Kidney tubule cell (primary cell): ENCODE measurements around the gene RPE.

Source experiments
- DNase-seq: peaks from one replicate; pipeline ENCODE4 v3.0.0-alpha.2; 2018; ENCODE audit warnings: low spot score

The RPE gene

GRCh38 chr2:210000464-210001324, 1.7 kb upstream of the RPE start:
- DNase-seq = no peak

- no peak for DNase-seq
Measured at GRCh38 chr2:210003359-210003758, 921 bp downstream of the RPE start.

GRCh38 chr2:210004881-210005280, 2.4 kb downstream of the RPE start:
- peak; percentile 27 for DNase-seq

DNA sequence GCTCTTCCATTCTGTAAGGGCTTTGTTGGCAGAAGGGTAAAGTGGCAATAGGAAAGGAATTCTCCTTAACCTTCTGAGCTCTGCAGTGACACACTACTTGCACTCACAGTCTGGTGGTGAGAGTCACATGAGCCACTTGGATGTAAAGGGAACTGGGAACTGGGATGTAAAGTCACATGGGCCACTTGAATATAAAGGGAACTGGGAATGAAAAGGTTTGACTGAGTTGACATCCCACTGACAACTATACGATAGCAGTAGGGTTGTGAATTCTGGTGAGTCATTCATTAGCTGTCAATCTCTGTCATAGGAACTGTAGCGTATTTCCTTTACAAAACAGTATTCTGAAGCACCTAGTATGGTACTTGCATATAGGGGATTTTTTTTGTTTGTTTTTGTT, 5.5 kb downstream of the RPE start:
- DNase-seq = peak; percentile 8

- DNase-seq = no peak
Measured at GRCh38 chr2:210009126-210009525, 6.7 kb downstream of the RPE start.

- DNase-seq = no peak
Measured at GRCh38 chr2:210009896-210010295, 7.5 kb downstream of the RPE start.

GRCh38 chr2:210020138-210020537, 17.7 kb downstream of the RPE start:
- DNase-seq = no peak

DNA sequence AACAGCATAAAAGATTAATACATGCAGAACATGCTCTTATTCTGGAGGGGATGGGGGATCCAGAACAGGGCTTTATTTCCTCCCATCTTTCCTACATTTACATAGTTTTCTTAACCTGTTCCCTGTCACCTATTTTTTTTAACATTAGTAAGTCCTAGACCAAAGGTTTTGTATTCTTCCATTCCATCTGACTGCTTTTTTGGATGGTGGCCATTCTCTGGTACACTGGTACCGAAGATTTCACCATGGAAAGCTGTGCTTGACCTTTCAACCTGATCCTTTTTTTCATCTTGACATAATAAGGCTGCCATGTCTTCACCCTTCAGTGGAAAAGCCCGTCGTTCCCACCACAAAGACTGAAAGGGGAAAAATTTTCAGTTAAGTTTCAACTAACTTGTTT, 20.4 kb downstream of the RPE start:
- DNase-seq = no peak

- DNase-seq = no peak
Measured at GRCh38 chr2:210027608-210028007, 25.2 kb downstream of the RPE start.

- peak; percentile 13 for DNase-seq
Measured at GRCh38 chr2:210028178-210028577, 25.7 kb downstream of the RPE start.

DNA sequence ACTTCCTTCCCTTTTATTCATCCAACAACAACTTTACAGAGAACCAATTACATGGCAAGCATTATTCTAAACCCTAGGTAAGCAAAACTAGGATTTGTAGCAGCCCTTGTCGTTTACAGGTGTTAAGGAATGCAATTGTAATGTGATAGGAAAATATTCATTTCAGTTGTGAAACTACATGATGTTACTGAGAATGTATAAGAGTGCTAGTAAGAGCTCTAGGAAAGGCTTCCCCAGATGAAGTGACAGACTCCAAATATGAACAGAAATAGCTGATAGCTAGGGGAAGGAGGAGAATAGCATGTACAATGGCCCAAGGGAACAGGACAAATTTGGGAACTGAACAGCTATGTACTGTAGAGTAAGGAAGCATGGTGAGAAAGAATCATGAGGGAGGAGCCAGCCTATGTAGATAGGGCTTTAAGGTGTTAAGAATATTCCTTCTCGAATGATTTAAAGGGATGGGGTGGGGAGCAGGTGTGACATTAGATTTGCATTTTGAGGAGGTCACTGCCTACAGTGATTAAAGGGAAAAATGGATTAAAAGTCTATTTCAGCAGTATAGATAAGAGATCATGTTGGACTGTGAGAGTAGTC, 31.7 kb downstream of the RPE start:
- DNase-seq = no peak

- DNase-seq = no peak
Measured at GRCh38 chr2:210035679-210036078, 33.2 kb downstream of the RPE start.

DNA sequence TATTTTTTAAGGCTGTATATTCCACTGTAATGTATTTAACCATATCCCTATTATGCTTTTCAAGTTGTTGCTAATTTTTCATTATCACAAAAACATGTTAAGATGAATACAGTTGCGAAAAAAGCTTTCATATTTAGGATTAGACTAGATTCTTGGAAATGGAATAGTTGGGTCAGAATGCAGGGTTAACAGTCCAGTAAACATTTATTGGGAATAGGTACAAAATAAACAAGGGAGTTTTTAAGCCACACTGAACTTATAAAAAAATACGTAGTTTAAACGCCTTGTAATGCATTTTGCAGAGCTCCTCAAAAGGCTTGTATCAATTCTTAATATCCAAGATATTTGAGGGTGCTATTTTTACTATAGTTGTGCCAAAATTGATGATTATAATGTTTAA, 35.6 kb downstream of the RPE start:
- no peak for DNase-seq

- no peak for DNase-seq
Measured at GRCh38 chr2:210046851-210047500, 44.5 kb downstream of the RPE start.

DNA sequence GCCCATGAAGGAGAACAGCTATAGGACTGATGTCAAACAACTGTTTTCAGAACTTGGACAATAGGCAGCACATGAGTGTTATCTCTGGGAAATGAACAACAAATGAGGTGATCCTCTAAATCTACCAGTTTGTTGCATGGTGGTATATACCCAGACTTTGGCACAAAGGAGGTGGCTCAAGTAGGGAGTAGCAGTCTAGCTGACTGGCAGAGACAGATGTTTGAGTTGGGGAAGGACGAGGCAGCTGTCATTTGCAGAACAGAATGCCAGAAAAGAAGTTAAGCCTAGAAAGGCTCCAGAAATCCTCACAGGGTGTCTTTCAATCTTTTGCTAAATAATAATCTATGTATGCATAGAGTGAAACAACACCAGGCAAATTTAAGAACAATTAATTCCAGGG, 47.4 kb downstream of the RPE start:
- no peak for DNase-seq

DNA sequence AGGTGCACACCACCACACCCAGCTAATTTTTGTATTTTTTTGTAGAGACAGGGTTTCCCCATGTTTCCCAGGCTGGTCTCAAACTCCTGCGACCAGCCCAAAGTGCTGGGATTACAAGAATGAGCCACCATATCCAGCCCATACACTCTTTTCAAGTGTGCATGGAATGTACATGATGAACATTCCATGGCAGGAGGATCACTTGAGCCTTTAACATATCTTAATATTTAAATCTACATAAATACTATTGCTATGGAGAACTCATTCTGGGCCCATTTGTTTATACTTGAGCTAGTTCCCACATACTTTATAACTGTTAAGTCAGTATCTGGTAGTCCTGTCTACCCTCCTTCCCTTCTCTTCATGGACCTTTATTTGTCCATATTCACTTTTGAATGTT, 48.4 kb downstream of the RPE start:
- no peak for DNase-seq

DNA sequence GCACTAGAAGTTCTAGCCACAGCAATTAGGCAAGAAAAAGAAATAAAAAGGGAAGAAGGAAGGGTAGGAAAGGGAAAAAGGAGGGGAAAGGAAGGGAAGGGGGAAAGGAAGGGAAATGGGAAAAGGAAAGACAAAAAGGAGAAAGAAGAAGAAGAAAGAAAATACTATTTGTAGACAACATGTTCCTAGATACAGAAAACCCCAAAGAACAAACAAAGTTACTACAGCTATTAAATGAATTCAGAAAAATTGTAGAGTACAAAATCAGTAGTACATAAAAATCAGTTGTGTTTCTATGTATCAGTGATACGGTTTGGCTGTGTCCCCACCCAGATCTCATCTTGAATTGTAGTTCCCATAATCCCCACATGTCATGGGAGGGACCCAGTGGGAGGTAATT, 52.3 kb downstream of the RPE start:
- DNase-seq = no peak

DNA sequence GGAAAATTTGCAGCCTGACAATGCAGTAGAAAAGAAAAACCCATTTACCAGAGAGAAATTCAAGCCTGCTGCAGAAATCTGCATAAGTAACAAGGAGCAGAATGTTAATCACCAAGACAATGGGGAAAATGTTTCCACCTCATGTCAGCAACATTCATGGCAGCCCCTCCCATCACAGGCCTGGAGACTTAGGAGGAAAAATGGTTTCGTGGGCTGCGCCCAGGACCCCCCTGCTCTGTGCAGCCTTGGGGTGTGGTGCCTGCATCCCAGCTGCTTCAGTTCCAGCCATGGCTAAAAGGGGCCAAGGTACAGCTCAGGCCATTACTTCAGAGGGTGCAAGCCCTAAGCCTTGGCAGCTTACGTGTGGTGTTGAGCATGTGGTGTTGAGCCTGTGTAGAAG, 53.4 kb downstream of the RPE start:
- DNase-seq = no peak

- DNase-seq = no peak
Measured at GRCh38 chr2:210063306-210063705, 60.9 kb downstream of the RPE start.
